Activated effector memory CD4-positive, alpha-beta T cell treated with anti-CD3 and anti-CD28 coated beads, Interleukin-2, amount 50 U/mL, for 16 hours (primary cell): ENCODE results near the gene AP3B1.

Experiments
- DNase-seq: peaks from one replicate; pipeline ENCODE4 v3.0.0-alpha.2; 2020

The AP3B1 gene

GRCh38 chr5:78289911-78290310 is 4.6 kb downstream of the AP3B1 start:
- DNase-seq = no peak

- no peak for DNase-seq
These were observed 6.3 kb downstream of the AP3B1 start for GRCh38 chr5:78288246-78288645.

- DNase-seq = no peak
These were observed 6.7 kb downstream of the AP3B1 start for GRCh38 chr5:78287833-78288232.

GRCh38 chr5:78287169-78287568 is 7.3 kb downstream of the AP3B1 start:
- DNase-seq = no peak

GRCh38 chr5:78286290-78286689 is 8.2 kb downstream of the AP3B1 start:
- DNase-seq = no peak

- no peak for DNase-seq
These were observed 10.7 kb downstream of the AP3B1 start for GRCh38 chr5:78283802-78284201.

GRCh38 chr5:78283105-78283504 is 11.4 kb downstream of the AP3B1 start:
- DNase-seq = no peak

GRCh38 chr5:78280261-78280660 is 14.2 kb downstream of the AP3B1 start:
- no peak for DNase-seq

- no peak for DNase-seq
These were observed 15.3 kb downstream of the AP3B1 start for GRCh38 chr5:78279194-78279593.

- DNase-seq = no peak
These were observed 16.8 kb downstream of the AP3B1 start for GRCh38 chr5:78277715-78278114.

GRCh38 chr5:78275998-78276543 is 18.4 kb downstream of the AP3B1 start:
- DNase-seq = no peak

GRCh38 chr5:78274540-78275197 is 19.8 kb downstream of the AP3B1 start:
- DNase-seq = no peak

- DNase-seq = no peak
These were observed 21.1 kb downstream of the AP3B1 start for GRCh38 chr5:78273436-78273835.

GRCh38 chr5:78271766-78272165 is 22.7 kb downstream of the AP3B1 start:
- no peak for DNase-seq

- DNase-seq = no peak
These were observed 25.3 kb downstream of the AP3B1 start for GRCh38 chr5:78269088-78269703.

- DNase-seq = no peak
These were observed 26.1 kb downstream of the AP3B1 start for GRCh38 chr5:78268356-78268755.

GRCh38 chr5:78265163-78265562 is 29.3 kb downstream of the AP3B1 start:
- no peak for DNase-seq

GRCh38 chr5:78264600-78264999 is 29.9 kb downstream of the AP3B1 start:
- no peak for DNase-seq

- DNase-seq = no peak
These were observed 33.7 kb downstream of the AP3B1 start for GRCh38 chr5:78260771-78261170.

GRCh38 chr5:78253201-78253600 is 41.3 kb downstream of the AP3B1 start:
- no peak for DNase-seq

- no peak for DNase-seq
These were observed 41.8 kb downstream of the AP3B1 start for GRCh38 chr5:78252715-78253114.

GRCh38 chr5:78251663-78252284 is 42.7 kb downstream of the AP3B1 start:
- no peak for DNase-seq

- DNase-seq = no peak
These were observed 49.4 kb downstream of the AP3B1 start for GRCh38 chr5:78245136-78245535.

- no peak for DNase-seq
These were observed 50.9 kb downstream of the AP3B1 start for GRCh38 chr5:78243639-78244038.
